Measurements from ENCODE around the gene TIMM44.

Gene TIMM44

DNA sequence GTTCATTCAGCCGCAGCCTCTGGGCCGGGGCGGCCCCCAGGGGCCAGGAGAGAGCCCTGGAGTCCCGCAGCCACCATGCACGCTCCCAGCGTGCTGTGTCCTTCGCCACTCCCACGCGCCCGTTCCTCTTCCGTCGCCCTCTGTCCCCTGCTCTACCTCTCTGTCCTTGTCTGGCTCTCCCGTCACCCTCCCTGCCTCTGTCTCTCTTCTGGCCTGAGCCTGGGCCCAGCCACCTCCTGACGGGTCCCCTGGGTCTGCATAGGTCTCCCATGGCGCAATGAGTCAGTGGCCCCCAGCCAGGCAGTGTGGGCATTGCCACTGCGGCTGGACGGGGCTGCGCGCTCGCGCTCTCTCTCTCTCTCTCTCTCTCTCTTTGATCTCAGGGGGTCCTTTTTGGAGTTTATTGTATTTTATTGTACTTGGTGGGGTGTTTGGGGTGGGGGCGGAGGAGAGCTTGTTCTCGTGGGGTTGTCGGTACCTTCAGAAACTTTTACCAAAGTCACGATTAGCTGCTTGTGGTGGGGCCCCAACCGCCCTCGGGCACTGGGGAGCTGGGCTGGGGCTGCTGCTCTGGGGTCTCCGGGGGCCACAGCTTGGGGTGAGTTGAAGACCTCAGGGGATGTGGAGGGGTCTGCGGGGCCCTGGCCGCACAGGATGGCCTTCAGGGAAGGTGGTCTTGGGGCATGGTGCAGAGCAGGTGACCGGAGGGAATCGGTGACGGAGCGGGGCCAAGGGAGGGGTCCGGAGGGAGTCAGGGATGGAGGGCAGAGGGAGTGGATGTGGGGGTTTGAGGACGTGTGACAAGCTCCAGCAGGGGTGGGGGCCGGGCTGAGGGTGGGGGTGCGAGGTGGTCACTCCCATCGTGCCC, 30.5 kb downstream of the TIMM44 start:
- no peak for DNase-seq (ENCODE audit: low read depth)
- TF ChIP-seq, protein P1, sequence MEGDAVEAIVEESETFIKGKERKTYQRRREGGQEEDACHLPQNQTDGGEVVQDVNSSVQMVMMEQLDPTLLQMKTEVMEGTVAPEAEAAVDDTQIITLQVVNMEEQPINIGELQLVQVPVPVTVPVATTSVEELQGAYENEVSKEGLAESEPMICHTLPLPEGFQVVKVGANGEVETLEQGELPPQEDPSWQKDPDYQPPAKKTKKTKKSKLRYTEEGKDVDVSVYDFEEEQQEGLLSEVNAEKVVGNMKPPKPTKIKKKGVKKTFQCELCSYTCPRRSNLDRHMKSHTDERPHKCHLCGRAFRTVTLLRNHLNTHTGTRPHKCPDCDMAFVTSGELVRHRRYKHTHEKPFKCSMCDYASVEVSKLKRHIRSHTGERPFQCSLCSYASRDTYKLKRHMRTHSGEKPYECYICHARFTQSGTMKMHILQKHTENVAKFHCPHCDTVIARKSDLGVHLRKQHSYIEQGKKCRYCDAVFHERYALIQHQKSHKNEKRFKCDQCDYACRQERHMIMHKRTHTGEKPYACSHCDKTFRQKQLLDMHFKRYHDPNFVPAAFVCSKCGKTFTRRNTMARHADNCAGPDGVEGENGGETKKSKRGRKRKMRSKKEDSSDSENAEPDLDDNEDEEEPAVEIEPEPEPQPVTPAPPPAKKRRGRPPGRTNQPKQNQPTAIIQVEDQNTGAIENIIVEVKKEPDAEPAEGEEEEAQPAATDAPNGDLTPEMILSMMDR (conservative IDR thresholded peaks at IDR 0.05; ENCODE audit: control insufficient read depth, insufficient read depth, low read depth, low read length), result no peak
- no peak overlapping the region for H3K4me3 ChIP-seq (ENCODE audit: control insufficient read depth, low read depth, low read length)

DNA sequence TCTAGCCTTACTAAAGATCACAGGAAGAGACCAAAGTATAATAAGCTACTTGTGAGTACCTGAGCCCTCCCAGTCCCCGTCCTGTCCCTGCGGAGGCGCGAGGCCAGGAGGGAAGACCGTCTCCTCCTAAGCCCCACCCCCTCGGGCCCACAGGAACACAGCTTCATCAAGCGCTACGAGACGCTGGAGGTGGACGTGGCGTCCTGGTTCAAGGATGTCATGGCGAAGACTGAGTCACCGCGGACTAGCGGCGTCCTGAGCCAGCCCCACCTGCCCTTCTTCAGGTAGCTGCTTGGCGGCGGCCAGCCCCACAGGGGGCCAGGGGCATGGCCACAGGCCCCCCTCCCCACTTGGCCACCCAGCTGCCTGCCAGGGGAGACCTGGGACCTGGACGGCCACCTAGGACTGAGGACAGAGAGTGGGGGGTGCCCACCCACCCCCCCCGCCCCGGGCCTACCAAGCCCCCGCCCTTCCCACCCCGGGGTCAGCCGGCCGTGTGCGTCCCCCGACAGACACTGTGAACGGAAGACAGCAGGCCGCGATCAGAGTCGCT, 31.2 kb downstream of the TIMM44 start:
- no peak for DNase-seq (ENCODE audit: low read depth)
- TF ChIP-seq, protein P1 (conservative IDR thresholded peaks at IDR 0.05; ENCODE audit: control insufficient read depth, insufficient read depth, low read depth, low read length), result no peak
- no peak overlapping the region for H3K4me3 ChIP-seq (ENCODE audit: control insufficient read depth, low read depth, low read length)

DNA sequence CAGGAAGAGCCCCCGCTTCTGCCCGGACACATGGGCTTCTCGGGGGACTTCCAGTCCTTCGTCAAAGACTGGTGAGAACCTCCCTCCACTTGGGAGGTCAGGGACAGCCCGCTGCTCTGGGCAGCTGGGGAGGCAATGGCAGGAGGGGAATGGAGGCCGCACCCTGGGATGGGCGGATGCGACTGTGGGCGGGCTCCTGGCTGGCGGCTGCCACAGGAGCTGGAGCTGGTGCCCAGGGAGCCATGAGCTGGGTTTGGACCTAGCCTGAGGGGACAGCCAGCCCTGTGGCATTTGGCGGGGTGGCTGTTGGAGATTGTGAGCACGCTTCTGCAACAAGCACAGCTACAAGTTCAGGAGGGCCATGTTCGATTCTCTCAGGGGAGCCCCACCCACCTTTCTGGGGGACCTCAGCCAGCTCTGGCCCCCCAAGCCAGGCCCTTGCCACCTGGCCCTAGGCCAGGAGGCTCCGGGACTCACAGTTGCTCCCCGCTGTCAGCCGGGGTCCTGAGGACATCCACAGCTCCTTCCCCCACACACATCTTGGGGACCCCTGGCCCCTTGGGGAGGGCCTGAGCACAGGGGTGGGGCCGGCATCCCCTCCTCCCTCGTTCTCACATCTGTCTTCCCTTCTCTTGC, 31.8 kb downstream of the TIMM44 start:
- TF ChIP-seq, protein P1 (conservative IDR thresholded peaks at IDR 0.05; ENCODE audit: control insufficient read depth, insufficient read depth, low read depth, low read length), result no peak
- no peak overlapping the region for H3K4me3 ChIP-seq (ENCODE audit: control insufficient read depth, low read depth, low read length)
- no peak for DNase-seq (ENCODE audit: low read depth)

DNA sequence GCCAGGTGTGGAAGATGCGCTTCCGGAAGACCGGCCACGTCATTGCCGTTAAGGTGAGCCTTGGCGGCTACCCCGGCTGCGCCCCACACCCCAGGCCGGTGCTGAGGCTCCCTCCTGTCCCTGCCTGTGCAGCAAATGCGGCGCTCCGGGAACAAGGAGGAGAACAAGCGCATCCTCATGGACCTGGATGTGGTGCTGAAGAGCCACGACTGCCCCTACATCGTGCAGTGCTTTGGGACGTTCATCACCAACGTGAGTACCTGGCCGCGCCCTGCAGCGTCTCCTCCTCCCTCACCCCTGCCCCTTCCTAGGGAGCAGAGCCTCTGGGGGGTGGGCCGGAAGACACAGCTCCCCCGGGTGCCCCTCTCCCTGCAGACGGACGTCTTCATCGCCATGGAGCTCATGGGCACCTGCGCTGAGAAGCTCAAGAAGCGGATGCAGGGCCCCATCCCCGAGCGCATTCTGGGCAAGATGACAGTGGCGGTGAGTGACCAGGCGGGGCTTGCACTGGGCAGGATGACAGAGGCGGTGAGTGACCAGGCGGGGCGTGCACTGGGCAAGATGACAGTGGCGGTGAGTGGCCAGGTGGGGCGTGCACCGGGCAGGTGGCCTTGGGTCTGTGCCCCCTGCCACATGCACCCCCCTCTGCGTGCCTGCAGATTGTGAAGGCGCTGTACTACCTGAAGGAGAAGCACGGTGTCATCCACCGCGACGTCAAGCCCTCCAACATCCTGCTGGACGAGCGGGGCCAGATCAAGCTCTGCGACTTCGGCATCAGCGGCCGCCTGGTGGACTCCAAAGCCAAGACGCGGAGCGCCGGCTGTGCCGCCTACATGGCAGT, 32.9 kb downstream of the TIMM44 start:
- no peak overlapping the region for H3K4me3 ChIP-seq (ENCODE audit: control insufficient read depth, low read depth, low read length)
- DNase-seq (ENCODE audit: low read depth), result no peak
- TF ChIP-seq, protein P1 (conservative IDR thresholded peaks at IDR 0.05; ENCODE audit: control insufficient read depth, insufficient read depth, low read depth, low read length), result no peak

DNA sequence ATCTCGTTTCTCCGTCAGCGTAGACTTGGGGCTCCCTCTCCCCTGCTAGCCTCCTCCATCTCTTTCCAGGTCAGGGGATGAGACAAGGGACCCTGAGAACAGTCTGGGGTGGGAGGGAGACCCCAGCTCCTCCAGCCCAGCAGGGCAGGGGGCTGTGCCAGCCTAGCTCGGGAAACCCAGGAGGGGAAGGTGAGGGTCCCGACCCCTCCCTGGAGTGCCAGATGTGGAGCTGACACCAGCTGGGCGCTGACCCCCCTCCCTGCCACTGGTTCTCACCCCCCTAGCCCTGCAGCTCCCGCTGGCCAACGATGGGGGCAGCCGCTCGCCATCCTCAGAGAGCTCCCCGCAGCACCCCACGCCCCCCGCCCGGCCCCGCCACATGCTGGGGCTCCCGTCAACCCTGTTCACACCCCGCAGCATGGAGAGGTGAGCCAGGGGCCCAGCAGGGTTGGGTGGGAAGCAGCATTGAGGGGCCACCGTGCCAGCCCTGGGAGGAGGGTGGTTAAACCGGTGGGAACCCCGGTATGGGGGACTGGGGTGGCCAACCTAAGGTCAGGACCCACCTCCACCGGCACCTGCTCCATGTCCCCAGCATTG, 33.9 kb downstream of the TIMM44 start:
- DNase-seq (ENCODE audit: low read depth), result no peak
- TF ChIP-seq, protein P1 (conservative IDR thresholded peaks at IDR 0.05; ENCODE audit: control insufficient read depth, insufficient read depth, low read depth, low read length), result no peak
- no peak overlapping the region for H3K4me3 ChIP-seq (ENCODE audit: control insufficient read depth, low read depth, low read length)
